ENCODE measurements around the gene CLK2. TPM values are rescaled to one million over a fixed set of nuclear protein-coding genes. Genes with fewer than 3 reads are reported as not detected.

CLK2 gene
- total RNA-seq, 1 experiment from 2014 or later = 13.7 TPM

Other genes with a start within 250 kb of the CLK2 start
- gene DCST2, start 239.7 kb downstream of the CLK2 start, total RNA-seq (2014; rRNA removed; shearing (Covaris generic)) = not detected in 2 replicates
- gene DCST1, start 239.7 kb downstream of the CLK2 start, total RNA-seq (2014; rRNA removed; shearing (Covaris generic)) = not detected in 2 replicates
- 51.8 and 64.3 TPM in 2 replicates for gene ADAM15, start 222.2 kb downstream of the CLK2 start, total RNA-seq (2014; rRNA removed; shearing (Covaris generic))
- gene EFNA4, start 209.8 kb downstream of the CLK2 start, total RNA-seq (2014; rRNA removed; shearing (Covaris generic)) = 24.4 and 26.9 TPM in 2 replicates
- 7.5 and 9.5 TPM in 2 replicates for gene EFNA3, start 194.7 kb downstream of the CLK2 start, total RNA-seq (2014; rRNA removed; shearing (Covaris generic))
- 14.6 and 28.0 TPM in 2 replicates for gene EFNA1, start 145.6 kb downstream of the CLK2 start, total RNA-seq (2014; rRNA removed; shearing (Covaris generic))
- gene SLC50A1, start 137.7 kb downstream of the CLK2 start, total RNA-seq (2014; rRNA removed; shearing (Covaris generic)) = 35.8 and 40.5 TPM in 2 replicates
- gene DPM3, start 133.0 kb downstream of the CLK2 start, total RNA-seq (2014; rRNA removed; shearing (Covaris generic)) = 53.2 and 72.4 TPM in 2 replicates
- gene KRTCAP2, start 100.2 kb downstream of the CLK2 start, total RNA-seq (2014; rRNA removed; shearing (Covaris generic)) = 128 and 140 TPM in 2 replicates
- 0.37 and 1.1 TPM in 2 replicates for gene TRIM46, start 99.7 kb downstream of the CLK2 start, total RNA-seq (2014; rRNA removed; shearing (Covaris generic))
- 2.8 and 3.9 TPM in 2 replicates for gene THBS3, start 65.6 kb downstream of the CLK2 start, total RNA-seq (2014; rRNA removed; shearing (Covaris generic))
- 79.5 and 82.1 TPM in 2 replicates for gene MTX1, start 64.8 kb downstream of the CLK2 start, total RNA-seq (2014; rRNA removed; shearing (Covaris generic))
- gene ENTREP3, start 18.0 kb downstream of the CLK2 start, total RNA-seq (2014; rRNA removed; shearing (Covaris generic)) = 5.7 and 11.0 TPM in 2 replicates
- 72.7 and 133 TPM in 2 replicates for gene SCAMP3, start 11.1 kb downstream of the CLK2 start, total RNA-seq (2014; rRNA removed; shearing (Covaris generic))
- gene HCN3, start 4.0 kb upstream of the CLK2 start, total RNA-seq (2014; rRNA removed; shearing (Covaris generic)) = 0.52 TPM in 1 of 2 replicates, not detected in the other
- gene PKLR, start 27.9 kb upstream of the CLK2 start, total RNA-seq (2014; rRNA removed; shearing (Covaris generic)) = not detected in 2 replicates
- 218 and 266 TPM in 2 replicates for gene FDPS, start 35.4 kb upstream of the CLK2 start, total RNA-seq (2014; rRNA removed; shearing (Covaris generic))
- gene RUSC1, start 47.4 kb upstream of the CLK2 start, total RNA-seq (2014; rRNA removed; shearing (Covaris generic)) = 27.5 and 33.8 TPM in 2 replicates

All from H4 (cell line).